OCI-LY1 (cell line): ENCODE measurements around the gene IL12RB1.

Experiments used
- H2AFZ ChIP-seq: fragments of 200-600 bp; sonication (generic), shearing (Covaris generic); 2 replicates; pipeline ENCODE4 v1.6.0; 2014; ENCODE audit warnings: antibody characterized with exemption, mild to moderate bottlenecking, low read length
- H3F3A ChIP-seq: fragments of 200-600 bp; sonication (generic), shearing (Covaris generic); 2 replicates; pipeline ENCODE4 v1.6.0; 2014; ENCODE audit warnings: mild to moderate bottlenecking, antibody characterized with exemption, low read length, moderate library complexity; ENCODE audit not compliant: insufficient read depth
- H3K27ac ChIP-seq: fragments of 200-600 bp; sonication (generic); 2 replicates; pipeline ENCODE4 v1.5.1; 2014; ENCODE audit warnings: low read length, mixed run types, mild to moderate bottlenecking, low read depth; ENCODE audit not compliant: poor library complexity, severe bottlenecking
- H3K27me3 ChIP-seq: fragments of 200-600 bp; sonication (generic); 2 replicates; pipeline ENCODE4 v1.6.0; 2014; ENCODE audit warnings: antibody characterized with exemption, mild to moderate bottlenecking, low read length, moderate library complexity; ENCODE audit not compliant: insufficient read depth
- H3K36me3 ChIP-seq: fragments of 200-600 bp; sonication (generic); 2 replicates; pipeline ENCODE4 v1.6.1; 2014; ENCODE audit warnings: mild to moderate bottlenecking, antibody characterized with exemption, low read length, moderate library complexity, mixed read lengths; ENCODE audit not compliant: insufficient read depth
- H3K4me1 ChIP-seq: fragments of 200-600 bp; sonication (generic); 2 replicates; pipeline ENCODE4 v1.5.1; 2014; ENCODE audit warnings: mild to moderate bottlenecking, low read length, moderate library complexity; ENCODE audit not compliant: insufficient read depth, severe bottlenecking
- H3K4me2 ChIP-seq: fragments of 200-600 bp; sonication (generic), shearing (Covaris generic); 2 replicates; pipeline ENCODE4 v1.6.1; 2014; ENCODE audit warnings: low read length
- H3K4me3 ChIP-seq: fragments of 200-600 bp; sonication (generic); 2 replicates; pipeline ENCODE4 v1.5.1; 2014; ENCODE audit warnings: low read length, low read depth, mild to moderate bottlenecking, mixed read lengths; ENCODE audit not compliant: poor library complexity, severe bottlenecking
- H3K79me2 ChIP-seq: fragments of 200-600 bp; shearing (Covaris generic); 2 replicates; pipeline ENCODE4 v1.6.1; 2016; ENCODE audit warnings: mixed run types, low read length, mixed read lengths; ENCODE audit not compliant: insufficient read depth
- H3K9ac ChIP-seq: fragments of 200-600 bp; sonication (generic), shearing (Covaris generic); 2 replicates; pipeline ENCODE4 v1.6.1; 2014; ENCODE audit warnings: mild to moderate bottlenecking, low read length, mixed read lengths
- H3K9me2 ChIP-seq: fragments of 200-600 bp; sonication (generic), shearing (Covaris generic); 2 replicates; pipeline ENCODE4 v1.6.1; 2014; ENCODE audit warnings: low read depth, mild to moderate bottlenecking, low read length, mixed read lengths
- H3K9me3 ChIP-seq: fragments of 200-600 bp; shearing (Covaris generic); 2 replicates; pipeline ENCODE4 v1.6.1; 2014; ENCODE audit warnings: low read length, mixed read lengths
- H4K20me1 ChIP-seq: fragments of 200-600 bp; sonication (generic), shearing (Covaris generic); 2 replicates; pipeline ENCODE4 v1.6.0; 2016; ENCODE audit warnings: mild to moderate bottlenecking, low read length; ENCODE audit not compliant: insufficient read depth
- EZH2 ChIP-seq: fragments of 200-600 bp; sonication (generic), shearing (Covaris generic); IDR thresholded peaks from 2 replicates; pipeline ENCODE4 v1.8.0; 2017; ENCODE audit warnings: borderline replicate concordance, mixed run types, mild to moderate bottlenecking, antibody characterized with exemption, low read length, moderate library complexity, mixed read lengths
- TF ChIP-seq, protein P1 (sequence below): fragments of 200-600 bp; sonication (generic), shearing (Covaris generic); IDR thresholded peaks from 2 replicates; pipeline ENCODE4 v1.5.1; 2017; ENCODE audit warnings: mild to moderate bottlenecking, antibody characterized with exemption, low read length, moderate library complexity, mixed read lengths

Gene IL12RB1

DNA sequence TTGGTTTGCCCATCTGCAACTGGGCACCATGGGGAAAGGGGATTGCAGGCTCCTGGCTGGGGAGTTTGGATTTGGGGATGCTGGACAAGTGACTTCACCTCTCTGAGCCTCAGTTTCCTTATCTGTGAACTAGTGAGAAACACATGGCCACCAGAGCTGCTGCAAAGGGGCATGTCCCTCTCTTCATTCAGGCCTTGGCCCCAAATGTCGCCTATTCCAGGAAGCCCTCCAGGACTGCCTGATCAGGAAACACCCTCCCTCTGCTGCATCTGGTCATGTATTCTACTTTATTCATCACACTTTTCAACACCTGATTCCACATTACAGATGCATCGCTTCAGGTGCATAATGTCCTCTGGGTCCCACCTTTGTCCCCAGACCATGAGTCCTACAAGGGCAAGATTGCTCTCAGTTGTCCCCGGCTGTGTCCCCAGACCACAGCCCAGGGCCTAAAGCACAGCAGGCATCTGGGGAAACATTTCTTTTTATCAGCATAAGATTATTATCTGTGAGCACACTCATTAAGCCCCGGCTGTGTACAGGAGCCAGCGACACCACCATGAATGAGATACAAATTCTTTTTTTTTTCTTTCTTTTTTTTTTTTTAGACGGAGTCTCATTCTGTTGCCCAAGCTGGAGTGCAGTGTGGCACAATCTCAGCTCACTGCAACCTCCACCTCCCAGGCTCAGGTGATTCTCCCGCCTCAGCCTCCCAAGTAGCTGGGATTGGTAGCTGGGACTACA is 41.3 kb downstream of the IL12RB1 start:
- H2AFZ ChIP-seq: no peak overlapping the region
- H3K27me3 ChIP-seq: no peaks in the 10 kb centered on the region
- TF ChIP-seq EZH2: no peak
- TF ChIP-seq, protein P1, sequence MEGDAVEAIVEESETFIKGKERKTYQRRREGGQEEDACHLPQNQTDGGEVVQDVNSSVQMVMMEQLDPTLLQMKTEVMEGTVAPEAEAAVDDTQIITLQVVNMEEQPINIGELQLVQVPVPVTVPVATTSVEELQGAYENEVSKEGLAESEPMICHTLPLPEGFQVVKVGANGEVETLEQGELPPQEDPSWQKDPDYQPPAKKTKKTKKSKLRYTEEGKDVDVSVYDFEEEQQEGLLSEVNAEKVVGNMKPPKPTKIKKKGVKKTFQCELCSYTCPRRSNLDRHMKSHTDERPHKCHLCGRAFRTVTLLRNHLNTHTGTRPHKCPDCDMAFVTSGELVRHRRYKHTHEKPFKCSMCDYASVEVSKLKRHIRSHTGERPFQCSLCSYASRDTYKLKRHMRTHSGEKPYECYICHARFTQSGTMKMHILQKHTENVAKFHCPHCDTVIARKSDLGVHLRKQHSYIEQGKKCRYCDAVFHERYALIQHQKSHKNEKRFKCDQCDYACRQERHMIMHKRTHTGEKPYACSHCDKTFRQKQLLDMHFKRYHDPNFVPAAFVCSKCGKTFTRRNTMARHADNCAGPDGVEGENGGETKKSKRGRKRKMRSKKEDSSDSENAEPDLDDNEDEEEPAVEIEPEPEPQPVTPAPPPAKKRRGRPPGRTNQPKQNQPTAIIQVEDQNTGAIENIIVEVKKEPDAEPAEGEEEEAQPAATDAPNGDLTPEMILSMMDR: no peak
- no peaks in the 10 kb centered on the region for H3K79me2 ChIP-seq
- peaks cover 23% of the 10 kb centered on the region for H3K4me1 ChIP-seq
- H3K9ac ChIP-seq: peak overlapping the region; percentile 55
- H3K36me3 ChIP-seq: no peaks in the 10 kb centered on the region
- peaks cover 10% of the 10 kb centered on the region; the same call in 1 of the 2 replicates for H3F3A ChIP-seq
- H3K9me2 ChIP-seq: no peaks in the 10 kb centered on the region
- peak overlapping the region; percentile 52 for H3K4me3 ChIP-seq
- H3K27ac ChIP-seq: peak overlapping the region; percentile 99
- peak overlapping the region; percentile 78 for H3K4me2 ChIP-seq
- H3K9me3 ChIP-seq: 0 out of 2 replicates have a peak, but pooled peaks cover 4% of the 10 kb centered on the region
- no peaks in the 10 kb centered on the region for H4K20me1 ChIP-seq

GRCh38 chr19:18044825-18045304 is 41.9 kb downstream of the IL12RB1 start:
- Histone ChIP-seq H4K20me1 (no peaks in the 10 kb centered on the region), H3K4me3 (peak overlapping the region; percentile 52), H3K9ac (peak overlapping the region; percentile 55), H3K27ac (peak overlapping the region; percentile 99), H3K4me1 (peaks cover 23% of the 10 kb centered on the region), H3F3A (peaks cover 10% of the 10 kb centered on the region; the same call in 1 of the 2 replicates), H3K27me3 (no peaks in the 10 kb centered on the region), H3K9me3 (0 out of 2 replicates have a peak, but pooled peaks cover 4% of the 10 kb centered on the region), H3K36me3 (no peaks in the 10 kb centered on the region), H3K4me2 (peak overlapping the region; percentile 78), H3K9me2 (no peaks in the 10 kb centered on the region), H2AFZ (no peak overlapping the region), H3K79me2 (no peaks in the 10 kb centered on the region)
- no peak for TF ChIP-seq EZH2
- TF ChIP-seq, protein P1: no peak

GRCh38 chr19:18043676-18044075 is 43.1 kb downstream of the IL12RB1 start:
- Histone ChIP-seq H3K79me2 (no peaks in the 10 kb centered on the region), H3K4me1 (peaks cover 23% of the 10 kb centered on the region), H3K27me3 (no peaks in the 10 kb centered on the region), H2AFZ (no peak overlapping the region), H4K20me1 (no peaks in the 10 kb centered on the region), H3K36me3 (no peaks in the 10 kb centered on the region), H3F3A (peaks cover 10% of the 10 kb centered on the region; the same call in 1 of the 2 replicates), H3K9me2 (no peaks in the 10 kb centered on the region), H3K4me3 (no peak overlapping the region), H3K9ac (no peak overlapping the region; the same call in 1 of the 2 replicates), H3K4me2 (no peak overlapping the region), H3K9me3 (0 out of 2 replicates have a peak, but pooled peaks cover 4% of the 10 kb centered on the region), H3K27ac (peak overlapping the region; percentile 99)
- no peak for TF ChIP-seq EZH2
- TF ChIP-seq, protein P1: no peak
